NT2/D1 (cell line): ENCODE data around the gene TPRKB.
"Not testable (repeated sequence)": the region's sequence is repeated elsewhere in the genome, so short reads cannot be mapped to it uniquely, and the experiment has no call there.

Experiments
- DNase-seq: peaks from one replicate; pipeline ENCODE4 v3.0.0-alpha.2; 2011; ENCODE audit warnings: low read depth, low spot score
- H3K27me3 ChIP-seq: 2 replicates; pipeline ENCODE4 v1.6.0; 2011; ENCODE audit warnings: mild to moderate bottlenecking; ENCODE audit not compliant: insufficient read length, insufficient read depth
- H3K36me3 ChIP-seq: 2 replicates; pipeline ENCODE4 v1.6.1; 2011; ENCODE audit warnings: mild to moderate bottlenecking, low read length, mixed read lengths; ENCODE audit not compliant: insufficient read depth, insufficient read length
- H3K4me1 ChIP-seq: 2 replicates; pipeline ENCODE4 v1.5.1; 2011; ENCODE audit not compliant: insufficient read depth, insufficient read length
- H3K4me3 ChIP-seq: 2 replicates; pipeline ENCODE4 v1.5.1; 2011; ENCODE audit warnings: low read depth; ENCODE audit not compliant: insufficient read length
- H3K9ac ChIP-seq: 2 replicates; pipeline ENCODE4 v1.6.0; 2011; ENCODE audit warnings: low read depth; ENCODE audit not compliant: insufficient read length
- H3K9me3 ChIP-seq: 2 replicates; pipeline ENCODE4 v1.5.1; 2011; ENCODE audit warnings: mild to moderate bottlenecking, low read length; ENCODE audit not compliant: insufficient read depth
- SUZ12 ChIP-seq: IDR thresholded peaks from 2 replicates; pipeline ENCODE4 v1.6.1; 2011; ENCODE audit not compliant: insufficient read length, insufficient read depth; ENCODE audit errors: extremely low read depth
- YY1 ChIP-seq: IDR thresholded peaks from 2 replicates; pipeline ENCODE4 v1.6.1; 2011; ENCODE audit not compliant: insufficient read length, insufficient read depth
- ZNF274 ChIP-seq: IDR thresholded peaks from 2 replicates; pipeline ENCODE4 v1.6.1; 2011; ENCODE audit warnings: mild to moderate bottlenecking, low read depth, low read length

TPRKB gene

GRCh38 chr2:73701968-73702665, 35.0 kb downstream of the TPRKB start:
- H3K9ac ChIP-seq = no peak overlapping the region
- peaks cover 23% of the 10 kb centered on the region; the same call in 1 of the 2 replicates for H3K9me3 ChIP-seq
- no peak overlapping the region for H3K4me3 ChIP-seq
- no peaks in the 10 kb centered on the region for H3K27me3 ChIP-seq
- no peaks in the 10 kb centered on the region for H3K4me1 ChIP-seq
- TF ChIP-seq SUZ12 = no peak
- no peak for DNase-seq
- no peaks in the 10 kb centered on the region for H3K36me3 ChIP-seq

- H3K9ac ChIP-seq = not testable (repeated sequence)
Observed at GRCh38 chr2:73701448-73701765, 35.7 kb downstream of the TPRKB start.

DNA sequence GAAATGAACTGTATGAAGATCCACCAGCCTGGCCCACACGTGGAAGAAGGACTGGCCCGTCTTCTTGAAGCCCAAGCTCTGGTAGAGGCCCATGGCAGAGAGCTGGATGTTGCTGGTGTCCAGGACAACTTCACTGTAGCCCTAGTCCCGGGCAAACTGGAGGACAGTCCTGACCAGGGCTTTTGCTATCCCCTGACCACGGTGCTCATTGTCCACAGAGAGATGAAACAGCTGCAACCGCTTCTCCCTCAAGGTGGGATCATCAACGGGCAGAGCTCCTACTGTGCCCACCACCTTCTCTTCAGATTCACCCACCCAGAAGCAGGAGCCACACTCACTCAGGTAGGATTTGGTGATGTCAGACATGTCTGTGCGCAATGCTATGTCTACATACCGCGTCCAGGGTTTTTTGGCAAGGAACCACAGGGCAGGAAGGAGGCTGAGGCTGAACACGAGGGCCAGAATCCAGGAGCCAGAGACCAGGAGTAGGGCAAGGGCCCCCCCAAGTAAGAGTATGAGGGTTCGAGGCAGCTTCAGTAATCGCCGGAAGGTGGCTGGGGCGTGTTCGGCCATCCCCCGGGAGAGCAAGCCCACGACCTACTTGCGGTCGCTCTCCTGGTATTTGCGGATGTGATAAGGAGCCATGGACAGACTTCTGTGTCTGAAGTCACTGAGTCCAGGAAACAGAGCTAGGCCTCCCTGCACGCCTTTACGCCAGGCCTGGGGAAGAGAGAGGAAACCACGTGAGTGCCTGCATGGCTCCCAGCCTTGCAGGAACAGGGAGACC, 36.3 kb downstream of the TPRKB start:
- DNase-seq = no peak
- H3K4me3 ChIP-seq = no peak overlapping the region
- no peaks in the 10 kb centered on the region for H3K36me3 ChIP-seq
- no peaks in the 10 kb centered on the region for H3K27me3 ChIP-seq
- no peak overlapping the region for H3K9ac ChIP-seq
- peaks cover 24% of the 10 kb centered on the region; the same call in 1 of the 2 replicates for H3K9me3 ChIP-seq
- H3K4me1 ChIP-seq = no peaks in the 10 kb centered on the region
- TF ChIP-seq ZNF274 = no peak
- TF ChIP-seq YY1 = no peak
- TF ChIP-seq SUZ12 = no peak

More at GRCh38 chr2:73701448-73701765, 35.7 kb downstream of the TPRKB start:
- DNase-seq, H3K27me3 ChIP-seq, H3K36me3 ChIP-seq, H3K4me1 ChIP-seq, H3K4me3 ChIP-seq: not testable (repeated sequence)
- peaks cover 24% of the 10 kb centered on the region; the same call in 1 of the 2 replicates for H3K9me3 ChIP-seq

DNA sequence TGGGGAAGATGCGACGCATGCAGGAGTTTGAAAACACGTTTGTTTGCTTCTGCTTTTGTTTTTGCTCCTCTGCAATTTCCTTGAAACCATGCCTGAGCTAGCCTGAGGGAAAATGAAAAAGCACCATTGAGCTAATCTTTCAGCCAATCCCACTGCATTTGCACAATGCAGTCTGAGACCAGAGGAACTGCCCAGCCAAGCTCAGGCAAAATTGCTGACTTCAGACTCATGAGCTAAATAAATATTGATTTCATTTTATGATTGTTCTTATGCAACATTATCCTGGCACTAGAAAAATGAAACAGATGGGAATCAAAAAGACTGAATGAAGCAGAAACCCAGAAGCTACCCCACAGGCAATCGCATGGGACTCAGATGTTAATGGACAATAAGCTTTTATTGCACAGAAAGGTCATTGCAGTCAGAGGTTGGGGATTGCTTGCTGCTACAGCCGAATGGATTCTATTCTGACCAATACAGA, 37.0 kb downstream of the TPRKB start:
- Histone ChIP-seq H3K9ac (no peak overlapping the region), H3K36me3 (no peaks in the 10 kb centered on the region), H3K4me1 (no peaks in the 10 kb centered on the region), H3K9me3 (peaks cover 24% of the 10 kb centered on the region; the same call in 1 of the 2 replicates), H3K4me3 (no peak overlapping the region), H3K27me3 (no peaks in the 10 kb centered on the region)
- TF ChIP-seq YY1 = no peak
- DNase-seq = no peak

- H3K9ac ChIP-seq = no peak overlapping the region
- no peak for TF ChIP-seq ZNF274
- TF ChIP-seq SUZ12 = no peak
- TF ChIP-seq YY1 = no peak
- H3K4me3 ChIP-seq = no peak overlapping the region
- H3K27me3 ChIP-seq = no peaks in the 10 kb centered on the region
- DNase-seq = no peak
- H3K9me3 ChIP-seq = peaks cover 24% of the 10 kb centered on the region; the same call in 1 of the 2 replicates
- H3K4me1 ChIP-seq = no peaks in the 10 kb centered on the region
- H3K36me3 ChIP-seq = no peaks in the 10 kb centered on the region
Observed at GRCh38 chr2:73699437-73699836, 37.7 kb downstream of the TPRKB start.

- TF ChIP-seq SUZ12 (no peak), YY1 (no peak)
- Histone ChIP-seq H3K9me3 (peaks cover 24% of the 10 kb centered on the region; the same call in 1 of the 2 replicates), H3K4me1 (no peaks in the 10 kb centered on the region), H3K9ac (no peak overlapping the region), H3K36me3 (no peaks in the 10 kb centered on the region), H3K27me3 (no peaks in the 10 kb centered on the region), H3K4me3 (no peak overlapping the region)
- DNase-seq = no peak
Observed at GRCh38 chr2:73698101-73698500, 39.0 kb downstream of the TPRKB start.

GRCh38 chr2:73697606-73698005, 39.5 kb downstream of the TPRKB start:
- Histone ChIP-seq H3K9ac (no peak overlapping the region), H3K36me3 (no peaks in the 10 kb centered on the region), H3K9me3 (peaks cover 24% of the 10 kb centered on the region; the same call in 1 of the 2 replicates), H3K4me3 (no peak overlapping the region), H3K4me1 (no peaks in the 10 kb centered on the region), H3K27me3 (no peaks in the 10 kb centered on the region)
- no peak for DNase-seq
- no peak for TF ChIP-seq ZNF274
- no peak for TF ChIP-seq YY1
- no peak for TF ChIP-seq SUZ12

DNA sequence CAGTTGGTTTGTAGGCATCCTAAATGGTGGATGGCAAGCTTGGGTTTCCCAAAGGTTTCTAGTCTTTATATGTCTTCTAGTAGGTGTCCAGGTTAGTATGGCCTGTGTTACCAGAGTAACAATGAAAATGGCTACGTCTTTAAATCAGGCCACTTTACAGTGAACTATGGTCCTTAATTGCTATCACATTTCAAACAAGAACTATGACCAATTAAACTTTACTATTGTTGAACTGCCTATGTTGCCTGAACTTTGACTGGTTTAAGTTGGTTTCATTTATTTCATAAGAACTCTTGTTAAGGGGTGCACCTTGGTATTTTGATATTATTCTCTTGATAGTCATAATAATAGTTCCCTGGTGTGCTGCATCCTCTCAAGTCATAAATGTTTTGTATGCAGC, 40.2 kb downstream of the TPRKB start:
- not testable (repeated sequence) for H3K4me3 ChIP-seq, H3K27me3 ChIP-seq, DNase-seq, H3K9ac ChIP-seq, H3K36me3 ChIP-seq, H3K4me1 ChIP-seq
- H3K9me3 ChIP-seq = peaks cover 24% of the 10 kb centered on the region; the same call in 1 of the 2 replicates

DNA sequence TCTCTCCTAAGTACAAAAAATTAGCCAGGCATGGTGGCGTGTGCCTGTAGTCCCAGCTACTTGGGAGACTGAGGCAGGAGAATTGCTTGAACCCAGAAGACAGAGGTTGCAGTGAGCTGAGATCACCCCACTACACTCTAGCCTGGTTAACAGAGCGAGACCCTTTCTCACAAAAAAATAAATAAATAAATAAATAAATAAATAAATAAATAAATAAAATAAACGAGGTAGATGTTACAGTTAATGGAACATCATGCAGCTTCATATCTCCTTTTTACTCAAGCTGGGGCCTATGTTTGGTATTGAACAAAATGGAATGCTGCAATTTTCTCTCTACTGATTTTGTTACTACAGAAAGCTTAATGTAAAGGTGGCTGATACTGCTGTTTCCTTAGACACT, 40.6 kb downstream of the TPRKB start:
- H3K4me1 ChIP-seq, H3K9ac ChIP-seq, H3K36me3 ChIP-seq, H3K27me3 ChIP-seq, DNase-seq, H3K4me3 ChIP-seq: not testable (repeated sequence)
- H3K9me3 ChIP-seq = peaks cover 24% of the 10 kb centered on the region; the same call in 1 of the 2 replicates

DNA sequence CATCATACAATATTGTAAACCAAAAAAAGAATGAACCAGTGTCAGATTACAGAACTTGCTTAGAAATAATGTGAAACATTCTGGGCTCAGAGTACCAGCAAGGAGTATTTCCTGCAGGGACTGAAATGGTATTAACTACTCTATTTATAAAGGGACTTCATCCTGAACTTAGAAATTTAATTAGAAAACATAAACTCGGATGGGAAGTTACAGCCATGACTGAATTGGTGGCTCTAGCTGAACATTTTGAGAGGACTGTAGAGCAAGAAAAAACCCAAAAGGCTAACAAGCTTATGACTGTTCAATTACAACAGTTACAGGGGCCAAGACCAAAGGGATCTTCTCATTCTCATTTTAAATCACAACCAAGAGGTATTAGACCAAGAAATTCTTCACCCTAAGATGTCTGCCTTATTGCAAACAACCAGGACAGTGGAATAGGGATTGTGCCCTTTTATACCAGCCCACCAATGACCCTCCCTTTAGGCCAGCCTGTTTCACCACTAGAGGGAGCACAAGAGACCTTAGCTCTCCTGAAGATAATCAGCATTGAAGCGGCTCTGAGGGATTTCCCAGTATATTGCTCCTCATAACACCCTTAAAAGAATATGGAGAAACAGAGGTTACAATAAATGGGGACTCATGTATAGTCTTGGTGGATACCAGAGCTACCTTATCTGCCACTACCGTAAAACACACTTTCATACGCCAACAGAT, 46.6 kb downstream of the TPRKB start:
- H3K9me3 ChIP-seq, DNase-seq, H3K27me3 ChIP-seq, H3K9ac ChIP-seq, H3K4me3 ChIP-seq, H3K4me1 ChIP-seq, H3K36me3 ChIP-seq: not testable (repeated sequence)
